HG03521 (cell line): Measurements from ENCODE around the gene UROC1.

Source experiments
- ATAC-seq: cut with Tn5 transposase; IDR thresholded peaks from one replicate; pipeline ENCODE4 v1.9.1; 2021; ENCODE audit warnings: mild to moderate bottlenecking, moderate library complexity; ENCODE audit not compliant: unreplicated experiment

Gene UROC1

DNA sequence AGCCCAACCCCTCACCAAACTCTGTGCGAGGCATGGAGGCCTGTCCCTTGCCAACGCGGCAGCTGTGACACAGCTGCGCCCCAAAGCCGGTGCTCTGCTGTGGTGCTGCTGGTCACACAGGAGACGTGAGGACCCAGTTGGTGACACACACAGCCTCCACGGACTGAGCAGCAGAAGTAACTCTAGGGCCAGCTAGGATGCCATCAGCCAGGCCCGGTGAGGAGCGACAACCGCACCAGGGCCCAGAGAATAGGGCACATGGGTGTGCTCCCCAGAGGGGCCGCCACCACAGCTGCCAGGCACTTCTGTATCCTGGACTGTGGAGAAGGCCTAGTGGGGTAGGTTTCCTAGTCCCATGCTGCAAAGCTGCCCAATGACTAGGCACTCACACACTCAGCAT lies 52.6 kb downstream of the UROC1 start:
- no peak for ATAC-seq

DNA sequence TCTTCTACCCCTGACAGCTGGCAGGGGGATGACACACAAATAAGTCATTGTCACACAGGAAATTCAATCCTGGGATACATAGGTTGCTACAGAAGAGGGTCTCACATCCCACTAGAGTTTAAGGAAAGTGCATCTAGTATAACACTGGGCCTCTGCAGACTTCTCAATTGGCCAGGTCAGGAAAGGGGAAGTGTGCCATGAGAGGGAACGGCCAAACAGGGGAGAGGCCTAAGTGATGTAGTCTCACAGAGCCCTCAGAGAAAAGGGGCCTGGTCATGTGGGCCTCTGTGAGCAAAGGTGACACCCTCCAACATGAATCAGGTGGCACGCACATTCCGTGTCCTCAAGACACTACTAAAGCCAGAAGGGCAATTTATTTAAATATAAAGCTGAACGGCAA lies 53.1 kb downstream of the UROC1 start:
- ATAC-seq, result no peak

- no peak for ATAC-seq
Observed at GRCh38 chr3:126464093-126464492, 53.5 kb downstream of the UROC1 start.

DNA sequence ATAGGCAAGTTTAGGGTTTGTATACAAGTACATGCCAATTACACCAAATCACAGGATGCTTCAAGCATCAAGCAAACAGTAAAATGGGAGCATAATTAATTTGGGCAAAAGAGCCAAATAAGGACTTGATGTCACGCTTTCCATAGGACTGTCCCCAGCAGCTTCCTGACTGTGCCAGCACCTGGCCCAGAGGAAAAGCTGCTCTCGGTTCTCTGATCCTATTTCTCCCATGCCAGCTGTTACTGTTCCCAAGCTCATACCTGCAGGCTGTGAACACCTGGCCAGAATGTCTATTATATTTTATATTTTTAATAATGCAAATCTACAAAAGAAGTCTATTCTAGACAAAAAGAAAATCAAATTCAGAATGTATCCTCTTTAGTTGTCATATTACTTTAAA lies 54.1 kb downstream of the UROC1 start:
- ATAC-seq, result no peak

- ATAC-seq, result no peak
Observed at GRCh38 chr3:126461450-126462070, 56.0 kb downstream of the UROC1 start.

- no peak for ATAC-seq
Observed at GRCh38 chr3:126460381-126460780, 57.2 kb downstream of the UROC1 start.

DNA sequence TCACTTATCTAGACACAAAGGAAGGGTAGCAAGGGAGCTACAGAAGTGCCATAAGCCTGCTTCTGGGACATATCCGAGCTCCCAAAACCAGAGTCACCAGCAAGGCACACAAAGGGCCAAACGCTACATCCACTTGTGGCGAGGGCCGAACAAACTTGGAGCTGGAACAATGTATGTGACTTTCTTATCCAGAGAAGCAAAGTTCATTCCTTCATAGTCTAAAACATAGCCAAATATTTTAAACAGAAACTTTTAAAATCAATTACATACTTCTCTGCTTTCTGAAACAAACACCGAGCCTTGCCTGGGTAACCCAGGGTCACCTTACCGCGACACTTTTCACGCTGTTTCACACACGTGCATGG lies 57.8 kb downstream of the UROC1 start:
- ATAC-seq, result no peak

- ATAC-seq, result no peak
Observed at GRCh38 chr3:126459111-126459762, 58.3 kb downstream of the UROC1 start.

DNA sequence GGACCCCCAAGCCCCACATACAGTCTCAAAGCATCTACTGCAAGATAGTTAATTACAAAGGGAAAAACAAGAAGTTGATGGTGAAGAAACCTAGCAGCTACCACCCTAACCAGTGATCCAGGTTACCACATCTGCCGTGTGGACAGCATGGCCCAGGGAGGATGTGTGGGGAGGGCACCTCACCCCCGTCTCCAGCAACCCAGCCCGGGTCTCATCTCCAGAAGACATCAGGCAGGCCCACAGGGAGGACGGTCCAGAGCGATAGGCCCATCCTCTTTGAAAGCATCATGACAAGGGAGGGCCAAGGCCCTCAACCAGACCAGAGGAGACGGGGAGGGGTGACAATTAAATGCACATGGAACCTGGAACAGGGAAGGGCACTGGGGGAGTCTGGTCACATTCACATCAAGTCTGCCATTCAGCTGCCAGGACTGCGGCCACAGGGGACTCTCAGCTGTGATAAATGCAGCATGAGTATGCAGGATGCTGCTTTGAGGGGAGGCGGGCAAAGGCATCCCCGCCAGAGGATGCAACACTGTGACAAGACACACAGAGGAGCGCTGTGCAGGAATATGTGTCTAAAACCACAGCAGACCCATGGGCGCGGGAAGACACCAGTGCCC lies 60.7 kb downstream of the UROC1 start:
- ATAC-seq, result no peak

DNA sequence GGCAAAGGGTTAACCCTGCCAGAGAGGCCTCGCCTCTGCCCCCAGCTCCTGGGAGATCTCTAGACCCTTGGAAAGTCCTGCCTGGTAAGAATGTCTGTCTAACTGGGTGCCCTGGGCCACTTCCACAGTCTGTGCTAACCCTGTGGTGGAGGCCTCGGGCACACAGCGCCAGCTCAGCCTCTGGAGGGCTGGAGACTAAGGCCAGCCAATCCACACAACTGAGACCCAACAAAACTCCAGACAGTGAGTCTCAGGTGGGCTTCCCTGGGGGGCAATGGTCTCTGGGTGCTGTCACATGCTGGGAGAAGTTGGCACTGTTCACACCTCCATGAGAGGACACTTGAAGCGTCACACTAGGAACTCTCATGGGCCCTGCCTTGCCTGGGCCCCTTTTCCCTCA lies 61.4 kb downstream of the UROC1 start:
- no peak for ATAC-seq

DNA sequence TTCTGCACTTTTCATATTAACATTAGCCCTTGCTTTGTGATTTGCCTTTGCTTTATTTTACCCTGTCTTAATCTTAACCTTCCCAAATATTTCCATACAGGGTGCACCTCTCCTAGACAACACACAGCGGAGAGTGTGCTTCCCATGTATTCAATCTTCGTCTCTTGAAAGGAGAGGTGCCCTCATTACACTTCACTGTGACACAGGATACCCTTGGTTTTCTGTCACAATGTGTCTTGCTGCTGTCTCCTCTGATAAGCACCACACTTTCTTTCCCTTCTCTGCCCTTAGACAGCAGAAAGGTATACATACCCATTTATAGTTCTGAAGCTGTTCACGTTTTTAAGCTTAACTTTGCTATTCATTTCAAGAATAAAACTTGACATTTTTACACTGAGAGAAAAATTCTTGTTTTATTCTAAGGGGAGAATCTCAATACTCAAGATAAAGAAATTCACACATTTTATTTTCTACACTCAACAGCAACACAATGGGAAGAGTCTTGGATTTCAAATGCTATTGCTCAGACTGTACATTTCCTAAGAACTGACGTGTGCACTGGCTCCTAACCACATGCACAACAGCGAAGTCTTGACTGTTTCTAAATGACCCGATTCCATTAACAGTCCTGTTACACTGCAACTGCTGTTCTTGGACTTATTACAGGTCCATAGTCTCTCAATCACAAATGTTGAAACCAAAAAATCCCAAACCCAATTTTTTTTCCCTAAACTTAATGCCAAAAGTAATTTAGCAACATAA lies 63.0 kb downstream of the UROC1 start:
- no peak for ATAC-seq

DNA sequence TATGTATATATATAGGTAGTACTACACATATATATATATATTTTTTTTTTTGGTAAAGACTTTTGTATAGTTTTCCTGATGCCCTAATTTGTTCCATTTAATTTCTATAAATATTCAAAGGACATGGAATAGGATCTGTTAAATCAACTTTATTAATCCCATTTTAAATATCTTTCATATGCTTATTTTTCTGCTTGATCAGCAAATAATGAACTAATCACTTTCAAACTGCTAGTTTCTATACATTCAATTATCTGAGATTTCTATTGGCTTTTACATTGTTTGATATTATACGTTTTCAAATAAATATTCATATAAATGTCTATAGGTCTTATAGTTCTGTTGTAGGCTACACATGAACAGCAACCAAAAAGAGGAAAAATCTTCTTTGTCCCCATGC lies 63.5 kb downstream of the UROC1 start:
- ATAC-seq, result no peak

DNA sequence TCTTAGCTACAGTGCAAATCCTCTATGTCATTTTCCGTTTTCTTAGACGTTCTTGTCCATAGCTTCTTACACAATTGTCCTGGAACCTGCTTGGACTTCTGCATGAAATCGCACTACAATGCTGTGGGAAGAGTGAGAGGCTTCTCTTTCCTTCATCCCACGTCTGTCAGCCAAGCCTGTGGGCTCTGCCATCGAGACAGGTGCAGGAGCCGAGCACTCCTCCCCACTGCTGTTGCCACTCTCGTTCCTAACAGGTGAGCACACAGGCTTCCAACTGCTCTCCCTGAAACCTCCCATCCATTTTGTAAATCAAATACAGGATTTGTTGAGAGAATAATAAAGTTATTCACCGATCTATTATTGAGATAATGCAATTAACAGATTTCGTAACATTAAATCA lies 65.4 kb downstream of the UROC1 start:
- ATAC-seq, result no peak

DNA sequence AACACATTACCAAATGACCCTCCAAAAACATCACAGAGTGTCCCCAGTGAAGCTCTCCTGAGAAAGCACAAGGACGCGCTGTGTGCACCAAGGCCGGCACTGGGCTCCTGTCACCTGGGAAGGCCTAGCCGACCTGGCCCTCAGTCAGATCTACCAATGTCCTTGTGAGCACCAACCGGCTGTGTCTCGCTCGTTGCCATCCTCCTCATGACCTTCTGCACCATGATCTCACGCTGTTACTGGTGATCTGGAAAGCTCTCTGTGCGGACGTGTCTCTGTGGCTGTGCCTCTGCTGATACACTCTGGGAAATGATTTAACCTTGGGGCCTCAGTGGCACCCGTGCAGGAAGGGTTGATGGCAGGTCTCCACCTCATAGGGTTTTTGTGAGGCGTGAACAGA lies 66.1 kb downstream of the UROC1 start:
- ATAC-seq, result no peak

DNA sequence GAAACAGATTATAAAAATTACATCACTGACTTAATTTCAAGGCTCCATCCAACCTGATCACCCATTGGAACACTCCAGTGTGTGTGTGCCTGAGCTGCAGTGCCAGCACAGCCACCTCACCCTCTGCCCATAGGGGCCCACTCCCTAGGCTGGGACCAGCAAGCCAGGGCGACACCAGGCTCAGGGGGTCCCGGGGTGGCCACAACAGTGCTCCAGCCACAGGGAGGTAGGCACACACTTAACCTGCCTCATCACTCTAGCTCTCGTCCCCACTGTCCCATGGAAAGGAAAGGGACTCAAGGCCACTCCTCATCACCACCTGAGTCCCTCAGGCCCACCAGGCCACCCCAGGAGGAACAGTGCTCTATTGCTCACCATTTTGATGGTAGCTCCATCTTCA lies 66.8 kb downstream of the UROC1 start:
- no peak for ATAC-seq

- no peak for ATAC-seq
Observed at GRCh38 chr3:126450219-126450618, 67.4 kb downstream of the UROC1 start.

DNA sequence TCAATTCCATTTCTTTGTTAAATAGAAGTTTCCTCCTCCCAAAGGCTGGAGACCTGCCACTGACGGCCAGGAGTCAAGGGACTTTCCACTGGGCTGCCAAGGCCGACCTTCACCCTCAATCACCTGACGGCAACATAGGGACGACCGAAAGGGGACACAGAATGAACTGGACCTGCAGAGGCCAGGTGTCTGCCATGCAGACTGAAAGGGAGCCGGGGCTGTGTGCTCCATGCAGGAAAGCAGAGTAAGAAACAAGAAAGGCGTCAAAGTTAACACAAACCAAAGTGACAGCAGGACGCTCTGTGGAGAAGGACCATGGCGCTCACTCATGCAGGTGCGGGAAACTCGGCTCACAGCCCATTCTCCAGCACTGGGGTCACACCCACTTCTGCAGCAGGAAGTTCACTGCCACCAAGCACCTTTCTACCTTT lies 67.9 kb downstream of the UROC1 start:
- ATAC-seq, result no peak

GRCh38 chr3:126448893-126449180 lies 68.7 kb downstream of the UROC1 start:
- no peak for ATAC-seq

- no peak for ATAC-seq
Observed at GRCh38 chr3:126448136-126448892, 69.3 kb downstream of the UROC1 start.

DNA sequence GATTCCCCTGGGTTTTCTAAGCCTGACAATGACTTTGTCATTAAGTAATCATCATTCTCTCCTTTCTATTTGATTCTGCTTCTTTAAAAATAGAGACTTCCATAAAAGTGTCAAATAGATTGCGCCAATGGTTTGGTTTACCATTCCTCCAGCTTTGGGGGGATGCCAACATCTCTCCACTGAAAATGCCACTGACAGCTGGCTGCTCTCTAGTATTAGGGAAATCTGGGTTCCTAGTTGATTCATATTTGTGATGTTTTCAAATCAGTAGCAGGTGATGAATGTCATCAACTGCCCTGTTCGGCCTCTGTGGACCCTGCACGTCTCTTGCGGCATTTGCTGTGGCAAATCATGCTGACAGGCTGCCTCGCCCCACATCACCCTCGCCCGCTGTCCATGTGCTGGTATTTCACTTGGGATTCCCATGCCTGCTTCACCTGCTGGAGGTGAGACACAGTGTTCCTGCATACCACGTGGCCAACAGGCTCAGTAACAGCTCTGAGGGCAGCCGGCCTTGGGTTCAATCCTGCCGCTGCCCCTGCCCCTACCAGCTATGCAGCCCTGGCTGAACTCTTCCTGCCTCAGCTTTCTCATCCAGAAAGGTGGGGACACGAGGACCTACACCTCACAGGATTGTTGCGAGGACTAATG lies 70.0 kb downstream of the UROC1 start:
- no peak for ATAC-seq

- no peak for ATAC-seq
Observed at GRCh38 chr3:126446791-126447190, 70.8 kb downstream of the UROC1 start.
